Measurements from ENCODE around the gene CCR1. TPM values are rescaled to one million over a fixed set of nuclear protein-coding genes. Genes with fewer than 3 reads are reported as not detected.
"Not testable (repeated sequence)": the region's sequence is repeated elsewhere in the genome, so short reads cannot be mapped to it uniquely, and the experiment has no call there.

CCR1 gene
- total RNA-seq, 1 experiment from 2014 or later = not detected

DNA sequence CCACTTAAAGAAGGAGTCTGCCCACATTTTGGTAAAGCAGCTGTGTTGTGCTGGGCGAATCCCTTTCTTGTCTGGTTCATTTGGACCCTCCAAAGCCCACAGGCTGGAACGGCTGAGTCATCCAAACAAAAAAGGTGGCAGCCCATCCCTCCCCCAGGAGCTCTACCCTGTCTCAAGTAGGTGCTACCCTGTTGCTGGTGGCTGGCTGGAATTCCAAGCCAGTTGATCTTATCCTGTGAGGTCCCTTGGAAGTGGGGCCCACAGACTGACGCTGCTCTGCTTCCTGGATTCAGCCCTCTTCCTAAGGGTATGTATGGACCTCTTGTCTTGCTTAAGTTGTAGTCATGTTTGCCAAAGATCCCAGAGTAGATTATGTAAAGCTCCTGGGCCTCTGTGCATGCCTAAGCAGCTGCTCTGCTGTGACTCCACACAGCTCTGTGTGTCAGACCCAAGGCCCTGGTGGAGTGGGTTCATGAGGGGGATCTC, 44.5 kb downstream of the CCR1 start:
- no peak overlapping the region for H3K27ac ChIP-seq (ENCODE audit: low read depth, low read length, poor library complexity, severe bottlenecking)
- H3K9me3 ChIP-seq (ENCODE audit: low read depth, low read length, poor library complexity, severe bottlenecking) = no peaks in the 10 kb centered on the region
- H3K4me3 ChIP-seq (ENCODE audit: low read depth, low read length, poor library complexity, severe bottlenecking) = no peak overlapping the region
- TF ChIP-seq EZH2 (IDR thresholded peaks at IDR 0.05; ENCODE audit: borderline replicate concordance, low read depth, low read length, poor library complexity, severe bottlenecking) (no peak), CTCF (conservative IDR thresholded peaks at IDR 0.05; ENCODE audit: low read depth, low read length) (no peak)
- H3K36me3 ChIP-seq (ENCODE audit: insufficient read depth, low read length, poor library complexity, severe bottlenecking) = no peaks in the 10 kb centered on the region
- POLR2A ChIA-PET (ENCODE audit: low non-redundant PET) = no interaction called here
- intact Hi-C loops (cut with micrococcal nuclease; ENCODE audit: unreplicated experiment) = no loop called here
- BruUV-seq (replicated peaks) = no TSS peak
- no peaks in the 10 kb centered on the region for H3K27me3 ChIP-seq (replicated peaks; ENCODE audit: insufficient read depth, low read depth, low read length, poor library complexity)
- CTCF ChIA-PET = no interaction called here
- H3K4me1 ChIP-seq (ENCODE audit: insufficient read depth, low read length, poor library complexity, severe bottlenecking) = no peaks in the 10 kb centered on the region
- DNase-seq (ENCODE audit: low spot score) = no peak

DNA sequence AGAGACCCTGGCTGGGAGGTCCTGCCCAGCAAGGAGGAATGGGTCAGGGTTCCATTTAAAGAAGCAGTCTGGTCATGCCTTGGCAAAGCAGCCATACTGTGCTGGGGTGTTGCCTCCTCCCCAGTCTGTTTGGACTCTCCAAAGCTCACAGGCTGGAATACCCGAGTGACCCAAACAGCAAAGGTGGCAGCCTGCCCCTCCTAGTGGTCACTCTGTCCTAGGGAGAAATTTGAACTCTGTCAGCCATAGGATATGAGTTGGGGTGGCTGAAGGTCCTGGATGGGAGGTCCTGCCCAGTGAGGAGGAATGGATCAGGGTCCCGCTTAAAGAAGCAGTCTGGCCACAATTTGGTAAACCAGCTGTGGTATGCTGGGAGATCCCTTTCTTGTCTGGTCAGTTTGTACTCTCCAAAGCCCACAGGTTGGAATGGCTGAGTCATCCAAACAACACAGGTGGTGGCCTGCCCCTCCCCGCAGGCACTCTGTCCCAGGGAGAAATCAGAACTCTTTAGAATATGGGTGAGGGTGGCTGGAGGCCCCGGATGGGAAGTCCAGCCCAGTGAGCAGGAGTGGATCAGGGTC, 45.0 kb downstream of the CCR1 start:
- intact Hi-C loops (cut with micrococcal nuclease; ENCODE audit: unreplicated experiment) = no loop called here
- CTCF ChIA-PET = no interaction called here
- POLR2A ChIA-PET (ENCODE audit: low non-redundant PET) = no interaction called here
- Histone ChIP-seq H3K4me1 (ENCODE audit: insufficient read depth, low read length, poor library complexity, severe bottlenecking) (no peaks in the 10 kb centered on the region), H3K4me3 (ENCODE audit: low read depth, low read length, poor library complexity, severe bottlenecking) (no peak overlapping the region), H3K36me3 (ENCODE audit: insufficient read depth, low read length, poor library complexity, severe bottlenecking) (no peaks in the 10 kb centered on the region), H3K27ac (ENCODE audit: low read depth, low read length, poor library complexity, severe bottlenecking) (no peak overlapping the region), H3K9me3 (ENCODE audit: low read depth, low read length, poor library complexity, severe bottlenecking) (no peaks in the 10 kb centered on the region), H3K27me3 (replicated peaks; ENCODE audit: insufficient read depth, low read depth, low read length, poor library complexity) (no peaks in the 10 kb centered on the region)
- no peak for TF ChIP-seq EZH2 (IDR thresholded peaks at IDR 0.05; ENCODE audit: borderline replicate concordance, low read depth, low read length, poor library complexity, severe bottlenecking)
- no peak for TF ChIP-seq CTCF (conservative IDR thresholded peaks at IDR 0.05; ENCODE audit: low read depth, low read length)
- no peak for DNase-seq (ENCODE audit: low spot score)
- no TSS peak for BruUV-seq (replicated peaks)

GRCh38 chr3:46157685-46158084, 50.4 kb downstream of the CCR1 start:
- DNase-seq (ENCODE audit: low spot score); H3K36me3 ChIP-seq (ENCODE audit: insufficient read depth, low read length, poor library complexity, severe bottlenecking); H3K27me3 ChIP-seq (replicated peaks; ENCODE audit: insufficient read depth, low read depth, low read length, poor library complexity); H3K4me3 ChIP-seq (ENCODE audit: low read depth, low read length, poor library complexity, severe bottlenecking); H3K9me3 ChIP-seq (ENCODE audit: low read depth, low read length, poor library complexity, severe bottlenecking); BruUV-seq (replicated peaks); CTCF ChIA-PET; POLR2A ChIA-PET (ENCODE audit: low non-redundant PET); intact Hi-C loops (cut with micrococcal nuclease; ENCODE audit: unreplicated experiment); H3K27ac ChIP-seq (ENCODE audit: low read depth, low read length, poor library complexity, severe bottlenecking); H3K4me1 ChIP-seq (ENCODE audit: insufficient read depth, low read length, poor library complexity, severe bottlenecking): not testable (repeated sequence)

GRCh38 chr3:46154311-46154710, 53.8 kb downstream of the CCR1 start:
- intact Hi-C loops (cut with micrococcal nuclease; ENCODE audit: unreplicated experiment) = no loop called here
- Histone ChIP-seq H3K27me3 (replicated peaks; ENCODE audit: insufficient read depth, low read depth, low read length, poor library complexity) (no peaks in the 10 kb centered on the region), H3K36me3 (ENCODE audit: insufficient read depth, low read length, poor library complexity, severe bottlenecking) (no peaks in the 10 kb centered on the region), H3K4me3 (ENCODE audit: low read depth, low read length, poor library complexity, severe bottlenecking) (no peak overlapping the region), H3K9me3 (ENCODE audit: low read depth, low read length, poor library complexity, severe bottlenecking) (no peaks in the 10 kb centered on the region), H3K4me1 (ENCODE audit: insufficient read depth, low read length, poor library complexity, severe bottlenecking) (no peaks in the 10 kb centered on the region), H3K27ac (ENCODE audit: low read depth, low read length, poor library complexity, severe bottlenecking) (no peak overlapping the region)
- POLR2A ChIA-PET (ENCODE audit: low non-redundant PET) = no interaction called here
- BruUV-seq (replicated peaks) = no TSS peak
- TF ChIP-seq EZH2 (IDR thresholded peaks at IDR 0.05; ENCODE audit: borderline replicate concordance, low read depth, low read length, poor library complexity, severe bottlenecking) = no peak
- TF ChIP-seq CTCF (conservative IDR thresholded peaks at IDR 0.05; ENCODE audit: low read depth, low read length) = no peak
- no peak for DNase-seq (ENCODE audit: low spot score)
- CTCF ChIA-PET = no interaction called here
